Ishikawa (cell line): Measurements from ENCODE around the gene DLST.

Experiments
- CEBPB ChIP-seq: IDR thresholded peaks from 2 replicates; pipeline ENCODE4 v1.6.1; 2012
- EP300 ChIP-seq: IDR thresholded peaks from 2 replicates; pipeline ENCODE4 v1.6.1; 2012; ENCODE audit warnings: borderline replicate concordance
- FOXM1 ChIP-seq: IDR thresholded peaks from 2 replicates; pipeline ENCODE4 v1.6.1; 2012; ENCODE audit warnings: low read depth, borderline replicate concordance
- TF ChIP-seq, protein P1 (sequence below): IDR thresholded peaks from 2 replicates; pipeline ENCODE4 v1.6.1; 2012

DNA sequence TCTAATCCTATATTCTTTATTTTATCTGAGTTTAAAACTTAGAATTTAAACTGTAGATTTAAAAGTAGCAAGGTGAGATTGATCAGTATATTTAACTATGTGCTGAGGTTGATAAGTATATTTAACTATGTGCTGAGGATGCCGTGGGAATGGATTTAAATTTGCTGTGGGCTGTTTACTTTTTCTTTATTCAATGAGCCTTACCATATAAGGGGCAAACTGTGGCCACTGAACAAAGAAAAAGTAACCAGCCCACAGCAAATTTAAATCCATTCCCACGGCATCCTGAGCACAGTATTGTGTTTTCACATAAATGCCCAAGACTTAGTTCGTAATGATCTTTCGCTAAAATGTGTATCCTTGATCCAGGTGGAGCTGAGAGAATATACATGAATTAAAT is 48.9 kb upstream of the DLST start:
- TF ChIP-seq FOXM1 (no peak), CEBPB (no peak), EP300 (no peak)
- TF ChIP-seq, protein P1, sequence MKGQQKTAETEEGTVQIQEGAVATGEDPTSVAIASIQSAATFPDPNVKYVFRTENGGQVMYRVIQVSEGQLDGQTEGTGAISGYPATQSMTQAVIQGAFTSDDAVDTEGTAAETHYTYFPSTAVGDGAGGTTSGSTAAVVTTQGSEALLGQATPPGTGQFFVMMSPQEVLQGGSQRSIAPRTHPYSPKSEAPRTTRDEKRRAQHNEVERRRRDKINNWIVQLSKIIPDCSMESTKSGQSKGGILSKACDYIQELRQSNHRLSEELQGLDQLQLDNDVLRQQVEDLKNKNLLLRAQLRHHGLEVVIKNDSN = no peak
